HG03378 (cell line): ENCODE results near the gene CNOT2.
"Not testable (repeated sequence)": the region's sequence is repeated elsewhere in the genome, so short reads cannot be mapped to it uniquely, and the experiment has no call there.

Experiments
- ATAC-seq: cut with Tn5 transposase; IDR thresholded peaks from one replicate; pipeline ENCODE4 v1.9.1; 2021; ENCODE audit warnings: mild to moderate bottlenecking, moderate library complexity; ENCODE audit not compliant: unreplicated experiment

Gene CNOT2

GRCh38 chr12:70360218-70360617 is 117.0 kb downstream of the CNOT2 start:
- ATAC-seq: no peak

GRCh38 chr12:70364695-70365397 is 121.6 kb downstream of the CNOT2 start:
- ATAC-seq: no peak

- ATAC-seq: no peak
Observed at GRCh38 chr12:70365398-70365647, 122.1 kb downstream of the CNOT2 start.

- peak; percentile 63 for ATAC-seq
Observed at GRCh38 chr12:70365648-70366518, 122.7 kb downstream of the CNOT2 start, which contains the start of gene KCNMB4. KCNMB4 (plus strand) TSS chr12:70366290; CDS start chr12:70366735, 445 bp downstream.

- ATAC-seq: peak; percentile 37
Observed at GRCh38 chr12:70366581-70367257, 123.5 kb downstream of the CNOT2 start.

GRCh38 chr12:70367258-70368141 is 124.3 kb downstream of the CNOT2 start:
- ATAC-seq: peak; percentile 0

- ATAC-seq: no peak
Observed at GRCh38 chr12:70372881-70373280, 129.6 kb downstream of the CNOT2 start.

- ATAC-seq: no peak
Observed at GRCh38 chr12:70379846-70380245, 136.6 kb downstream of the CNOT2 start.

- ATAC-seq: no peak
Observed at GRCh38 chr12:70383484-70383883, 140.3 kb downstream of the CNOT2 start.

GRCh38 chr12:70383886-70384285 is 140.7 kb downstream of the CNOT2 start:
- no peak for ATAC-seq

GRCh38 chr12:70386771-70387170 is 143.5 kb downstream of the CNOT2 start:
- no peak for ATAC-seq

GRCh38 chr12:70389678-70390077 is 146.4 kb downstream of the CNOT2 start:
- ATAC-seq: no peak

GRCh38 chr12:70392631-70393030 is 149.4 kb downstream of the CNOT2 start:
- ATAC-seq: not testable (repeated sequence)

GRCh38 chr12:70393787-70394499 is 150.7 kb downstream of the CNOT2 start:
- ATAC-seq: no peak

GRCh38 chr12:70398002-70398401 is 154.8 kb downstream of the CNOT2 start:
- no peak for ATAC-seq

- ATAC-seq: no peak
Observed at GRCh38 chr12:70398862-70399261, 155.6 kb downstream of the CNOT2 start.

- ATAC-seq: no peak
Observed at GRCh38 chr12:70399311-70399710, 156.1 kb downstream of the CNOT2 start.

GRCh38 chr12:70400124-70400523 is 156.9 kb downstream of the CNOT2 start:
- no peak for ATAC-seq

GRCh38 chr12:70402597-70402996 is 159.4 kb downstream of the CNOT2 start:
- ATAC-seq: no peak

GRCh38 chr12:70403826-70404225 is 160.6 kb downstream of the CNOT2 start:
- ATAC-seq: no peak
